H9 (cell line): ENCODE data around the gene BOD1. TPM values are rescaled to one million over a fixed set of nuclear protein-coding genes. Genes with fewer than 3 reads are reported as not detected.

Experiments used
- DNase-seq: peaks from one replicate; pipeline ENCODE4 v3.0.0-alpha.2; 2017
- H2AFZ ChIP-seq: one replicate; pipeline ENCODE4 v1.6.1; 2013; ENCODE audit warnings: mild to moderate bottlenecking, low read length, control low read depth, moderate library complexity
- H2AK5ac ChIP-seq: 2 replicates; pipeline ENCODE4 v1.6.1; 2013; ENCODE audit warnings: low read length, control low read depth, mixed read lengths; ENCODE audit not compliant: insufficient read length
- H2BK120ac ChIP-seq: one replicate; pipeline ENCODE4 v1.6.1; 2013; ENCODE audit warnings: low read depth, mild to moderate bottlenecking, low read length, control low read depth, inconsistent platforms; ENCODE audit not compliant: poor library complexity, severe bottlenecking
- H2BK12ac ChIP-seq: 2 replicates; pipeline ENCODE4 v1.6.1; 2013; ENCODE audit warnings: low read length, control low read depth, mixed read lengths, low read depth; ENCODE audit not compliant: insufficient read length
- H2BK15ac ChIP-seq: 2 replicates; pipeline ENCODE4 v1.6.1; 2013; ENCODE audit warnings: low read depth, low read length, control low read depth
- H2BK20ac ChIP-seq: one replicate; pipeline ENCODE4 v1.6.1; 2013; ENCODE audit warnings: low read depth, mild to moderate bottlenecking, low read length, control low read depth, inconsistent platforms; ENCODE audit not compliant: poor library complexity, severe bottlenecking
- H2BK5ac ChIP-seq: 2 replicates; pipeline ENCODE4 v1.6.1; 2013; ENCODE audit warnings: low read length, control low read depth, mixed read lengths; ENCODE audit not compliant: insufficient read length
- H3K14ac ChIP-seq: 2 replicates; pipeline ENCODE4 v1.6.1; 2013; ENCODE audit warnings: low read length, control low read depth; ENCODE audit not compliant: insufficient read depth
- H3K18ac ChIP-seq: 2 replicates; pipeline ENCODE4 v1.6.1; 2013; ENCODE audit warnings: low read depth, mild to moderate bottlenecking, mixed read lengths, low read length, control low read depth; ENCODE audit not compliant: insufficient read length
- H3K23ac ChIP-seq: 2 replicates; pipeline ENCODE4 v1.6.1; 2013; ENCODE audit warnings: low read length, control low read depth, mixed read lengths, low read depth; ENCODE audit not compliant: insufficient read length
- H3K23me2 ChIP-seq: 2 replicates; pipeline ENCODE4 v1.6.1; 2013; ENCODE audit warnings: low read depth, mild to moderate bottlenecking, mixed read lengths, low read length, control low read depth; ENCODE audit not compliant: insufficient read length, poor library complexity, severe bottlenecking
- H3K27ac ChIP-seq: 2 replicates; pipeline ENCODE4 v1.5.1; 2013; ENCODE audit warnings: low read length, control low read depth, mixed read lengths, low read depth; ENCODE audit not compliant: insufficient read length
- H3K27me3 ChIP-seq: 2 replicates; pipeline ENCODE4 v1.6.1; 2013; ENCODE audit warnings: low read length, control low read depth, inconsistent platforms; ENCODE audit not compliant: insufficient read depth
- H3K4ac ChIP-seq: 2 replicates; pipeline ENCODE4 v1.6.1; 2013; ENCODE audit warnings: low read depth, mild to moderate bottlenecking, control low read depth, inconsistent platforms, low read length, moderate library complexity
- H3K4me1 ChIP-seq: 2 replicates; pipeline ENCODE4 v1.6.1; 2013; ENCODE audit warnings: low read length, control low read depth, inconsistent platforms; ENCODE audit not compliant: insufficient read depth
- H3K4me2 ChIP-seq: 2 replicates; pipeline ENCODE4 v1.6.1; 2013; ENCODE audit warnings: low read length, control low read depth, mixed read lengths; ENCODE audit not compliant: insufficient read length, insufficient read depth
- H3K56ac ChIP-seq: 2 replicates; pipeline ENCODE4 v1.6.1; 2013; ENCODE audit warnings: low read depth, mild to moderate bottlenecking, mixed read lengths, low read length, control low read depth; ENCODE audit not compliant: insufficient read length
- H3K79me1 ChIP-seq: 2 replicates; pipeline ENCODE4 v1.6.1; 2013; ENCODE audit warnings: low read depth, mild to moderate bottlenecking, moderate library complexity, low read length, control low read depth, inconsistent platforms; ENCODE audit not compliant: insufficient read depth, poor library complexity, severe bottlenecking
- H3K79me2 ChIP-seq: 2 replicates; pipeline ENCODE4 v1.6.1; 2013; ENCODE audit warnings: low read length, control low read depth, inconsistent platforms; ENCODE audit not compliant: insufficient read depth
- H3K9ac ChIP-seq: 2 replicates; pipeline ENCODE4 v1.6.1; 2013; ENCODE audit warnings: low read length, control low read depth, mixed read lengths; ENCODE audit not compliant: insufficient read length; ENCODE audit errors: extremely low read depth
- H3K9me3 ChIP-seq: one replicate; pipeline ENCODE4 v1.6.1; 2013; ENCODE audit warnings: low read depth, low read length, inconsistent platforms; ENCODE audit not compliant: control insufficient read depth
- H3T11ph ChIP-seq: one replicate; pipeline ENCODE4 v1.6.1; 2013; ENCODE audit warnings: mild to moderate bottlenecking, low read length, control low read depth, inconsistent platforms
- H4K20me1 ChIP-seq: one replicate; pipeline ENCODE4 v1.6.1; 2013; ENCODE audit not compliant: control insufficient read depth, insufficient read length, insufficient read depth
- H4K5ac ChIP-seq: 2 replicates; pipeline ENCODE4 v1.6.1; 2013; ENCODE audit warnings: low read depth, mild to moderate bottlenecking, mixed read lengths, low read length, control low read depth; ENCODE audit not compliant: insufficient read length
- H4K8ac ChIP-seq: replicated peaks from 2 replicates; pipeline ENCODE4 v1.6.1; 2013; ENCODE audit warnings: low read length, control low read depth, mixed read lengths, low read depth; ENCODE audit not compliant: insufficient read length
- H4K91ac ChIP-seq: 2 replicates; pipeline ENCODE4 v1.6.1; 2013; ENCODE audit warnings: low read depth, mild to moderate bottlenecking, moderate library complexity, mixed read lengths, low read length, control low read depth; ENCODE audit not compliant: insufficient read length
- H3K27ac Mint-ChIP-seq, 3 experiments: 2 replicates in 2 of 3; 3 replicates in 1 of 3; pipeline ENCODE4 v1.8.0; 2020 to 2021; ENCODE audit warnings: mixed read lengths in 3 of 3, mild to moderate bottlenecking in 1 of 3, moderate library complexity in 1 of 3
- H3K27me3 Mint-ChIP-seq: 2 replicates; pipeline ENCODE4 v1.8.0; 2021; ENCODE audit warnings: low read depth, mild to moderate bottlenecking, moderate library complexity, mixed read lengths
- H3K36me3 Mint-ChIP-seq, 3 experiments: 2 replicates in 2 of 3; 3 replicates in 1 of 3; pipeline ENCODE4 v1.8.0; 2020 to 2021; ENCODE audit warnings: low read depth in 3 of 3, mixed read lengths in 3 of 3; ENCODE audit not compliant: insufficient read depth in 1 of 3
- H3K4me1 Mint-ChIP-seq, 2 experiments: 2 replicates each; pipeline ENCODE4 v1.8.0; 2020; ENCODE audit warnings: mixed read lengths in 2 of 2
- H3K4me3 Mint-ChIP-seq, 2 experiments: 2 replicates in 1 of 2; 3 replicates in 1 of 2; pipeline ENCODE4 v1.8.0; 2020 to 2021; ENCODE audit warnings: mild to moderate bottlenecking in 2 of 2, mixed read lengths in 2 of 2, moderate library complexity in 1 of 2
- H3K9me3 Mint-ChIP-seq, 2 experiments: 2 replicates in 1 of 2; 3 replicates in 1 of 2; pipeline ENCODE4 v1.8.0; 2020; ENCODE audit warnings: mild to moderate bottlenecking in 2 of 2, mixed read lengths in 2 of 2, moderate library complexity in 1 of 2
- WGBS: extraction: QIAGEN DNeasy Blood & Tissue Kit; methylation state at CpG from one replicate; pipeline ENCODE4 v1.1.7; 2013; ENCODE audit warnings: missing lambda C conversion rate, low lambda C conversion rate, mixed read lengths; ENCODE audit not compliant: insufficient read length; ENCODE audit errors: extremely low coverage; 5-methylcytosine and 5-hydroxymethylcytosine counted together
- total RNA-seq: library from RNA; stranded (reverse); gene quantifications from 2 replicates; pipeline ENCODE4 v1.2.1, GENCODE V29; 2021
- TF ChIP-seq, protein P1 (sequence below): fragments of 200-600 bp; sonication (generic); conservative IDR thresholded peaks from 3 replicates; pipeline ENCODE4 v1.8.0; 2021; ENCODE audit warnings: antibody characterized with exemption, mild to moderate bottlenecking

BOD1 gene
- total RNA-seq, 1 experiment from 2014 or later: 121 TPM

DNA sequence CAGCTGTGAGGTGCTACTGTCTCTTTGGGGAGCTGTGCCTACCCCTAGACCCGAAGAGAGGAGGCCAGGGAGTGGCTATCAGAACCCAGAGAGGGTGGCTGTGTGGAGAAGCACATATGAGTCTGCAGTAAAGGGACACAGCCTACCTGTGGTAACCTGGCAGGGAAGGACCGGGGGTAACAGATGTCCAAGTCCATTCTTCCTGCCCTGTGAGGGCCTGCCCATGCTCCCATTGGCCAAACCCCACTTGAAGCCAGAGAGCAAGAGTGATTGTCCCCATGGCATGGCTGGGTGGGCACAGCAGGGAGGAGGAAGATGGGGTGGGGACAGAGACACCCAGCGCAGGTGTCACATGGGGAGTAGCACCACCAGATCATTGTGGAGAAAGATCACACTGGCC is 39.3 kb downstream of the BOD1 start:
- Histone ChIP-seq H2AK5ac (no peak overlapping the region), H3K79me1 (no peaks in the 10 kb centered on the region), H3K23me2 (no peaks in the 10 kb centered on the region), H3K27me3 (no peaks in the 10 kb centered on the region), H3K23ac (no peak overlapping the region), H3K27ac (no peak overlapping the region), H3K18ac (no peak overlapping the region), H4K91ac (no peak overlapping the region), H3K9me3 (no peaks in the 10 kb centered on the region), H2BK5ac (no peak overlapping the region), H2BK120ac (no peak overlapping the region), H3K4me1 (no peaks in the 10 kb centered on the region), H3K9ac (no peak overlapping the region), H2BK20ac (no peak overlapping the region), H4K20me1 (no peaks in the 10 kb centered on the region), H3K4ac (no peak overlapping the region), H2BK12ac (no peak overlapping the region), H2AFZ (no peak overlapping the region), H3K14ac (no peak overlapping the region), H3K4me2 (no peak overlapping the region), H3K79me2 (no peaks in the 10 kb centered on the region), H2BK15ac (no peak overlapping the region), H4K8ac (no peak overlapping the region), H3T11ph (no peak overlapping the region), H3K56ac (no peak overlapping the region), H4K5ac (no peak overlapping the region)
- no CpG with 5 or more reads among the region's 3 CpGs for WGBS
- Mint-ChIP-seq H3K9me3 (peaks cover 13 to 16% of the 10 kb centered on the region in 2 experiments), H3K27me3 (peaks cover 26% of the 10 kb centered on the region), H3K4me1 (peaks cover 14 to 20% of the 10 kb centered on the region in 2 experiments), H3K27ac (no peak overlapping the region; a peak in 1 of 7 replicates), H3K36me3 (peaks cover 0 to 10% (median 4%) of the 10 kb centered on the region in 3 experiments; a peak in 4 of 7 replicates), H3K4me3 (no peak overlapping the region)
- TF ChIP-seq, protein P1, sequence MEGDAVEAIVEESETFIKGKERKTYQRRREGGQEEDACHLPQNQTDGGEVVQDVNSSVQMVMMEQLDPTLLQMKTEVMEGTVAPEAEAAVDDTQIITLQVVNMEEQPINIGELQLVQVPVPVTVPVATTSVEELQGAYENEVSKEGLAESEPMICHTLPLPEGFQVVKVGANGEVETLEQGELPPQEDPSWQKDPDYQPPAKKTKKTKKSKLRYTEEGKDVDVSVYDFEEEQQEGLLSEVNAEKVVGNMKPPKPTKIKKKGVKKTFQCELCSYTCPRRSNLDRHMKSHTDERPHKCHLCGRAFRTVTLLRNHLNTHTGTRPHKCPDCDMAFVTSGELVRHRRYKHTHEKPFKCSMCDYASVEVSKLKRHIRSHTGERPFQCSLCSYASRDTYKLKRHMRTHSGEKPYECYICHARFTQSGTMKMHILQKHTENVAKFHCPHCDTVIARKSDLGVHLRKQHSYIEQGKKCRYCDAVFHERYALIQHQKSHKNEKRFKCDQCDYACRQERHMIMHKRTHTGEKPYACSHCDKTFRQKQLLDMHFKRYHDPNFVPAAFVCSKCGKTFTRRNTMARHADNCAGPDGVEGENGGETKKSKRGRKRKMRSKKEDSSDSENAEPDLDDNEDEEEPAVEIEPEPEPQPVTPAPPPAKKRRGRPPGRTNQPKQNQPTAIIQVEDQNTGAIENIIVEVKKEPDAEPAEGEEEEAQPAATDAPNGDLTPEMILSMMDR: no peak
- no peak for DNase-seq
